ENCODE measurements around the gene KIAA0319L.

Gene KIAA0319L

DNA sequence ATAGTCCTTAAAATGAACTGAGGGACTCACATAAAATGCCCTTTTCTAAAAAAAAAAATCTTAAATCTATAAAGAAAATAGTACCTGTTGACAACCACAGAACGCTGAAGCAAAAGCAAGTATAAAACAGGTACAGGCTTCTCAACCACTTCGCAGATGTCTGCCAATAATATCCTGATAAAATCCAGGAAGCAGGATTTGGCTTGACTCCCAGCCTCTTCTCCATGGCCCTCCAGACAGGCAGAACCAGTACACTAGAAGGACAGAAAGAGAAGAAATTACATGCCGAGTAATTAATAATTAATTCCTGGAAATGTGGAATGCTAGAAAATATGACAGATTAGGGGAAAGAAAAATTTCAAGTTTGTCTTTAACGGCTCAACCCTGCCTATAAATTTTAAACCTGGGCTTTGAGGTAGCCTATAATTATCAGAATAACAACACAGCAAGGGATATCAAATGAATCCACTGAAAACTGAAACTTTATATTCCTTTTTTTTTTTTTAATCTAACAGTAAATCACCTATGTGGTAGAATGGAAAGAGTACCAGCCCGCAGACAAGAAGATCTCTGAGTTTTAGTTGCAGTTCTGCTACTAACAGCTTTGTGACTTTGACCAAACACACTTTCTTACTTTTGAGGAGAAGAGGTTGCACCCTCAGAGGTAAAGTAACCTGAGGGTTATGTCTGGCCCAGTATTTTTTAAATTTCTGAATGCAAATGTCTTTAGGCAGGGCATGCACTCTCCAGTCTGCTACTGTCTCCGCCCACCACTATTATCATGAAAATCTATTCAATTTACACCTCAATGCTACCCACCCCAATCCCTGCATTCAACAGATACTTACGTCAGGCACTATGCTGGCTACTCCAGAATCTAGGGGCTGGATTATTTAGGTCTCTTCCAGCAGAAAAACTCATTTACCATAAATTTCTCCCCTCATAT lies 2.7 kb downstream of the KIAA0319L start:
- no peak for TF ChIP-seq POLR2A (IDR thresholded peaks at IDR 0.05; ENCODE audit: low read length)
- no peak for TF ChIP-seq GATA1 (IDR thresholded peaks at IDR 0.05; ENCODE audit: low read depth, low read length)
- DNase-seq: no peak

DNA sequence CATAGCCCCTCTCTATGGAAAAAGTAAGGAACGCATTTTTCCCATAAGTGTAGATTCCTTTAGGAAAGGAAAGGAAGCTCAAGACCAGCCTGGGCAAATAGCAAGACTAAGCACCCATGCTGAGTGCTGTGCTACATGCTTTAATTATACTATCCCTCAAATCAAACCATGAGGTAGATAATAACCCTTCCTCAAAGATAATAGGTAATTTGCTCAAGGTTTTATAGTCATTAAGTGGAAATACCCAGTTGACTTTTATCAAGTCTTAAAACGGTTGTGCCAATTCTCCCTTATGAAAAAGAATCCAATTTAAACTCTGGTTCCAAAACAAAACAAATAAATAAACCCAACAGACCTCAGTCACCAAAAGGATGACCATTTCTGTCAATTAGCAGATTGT lies 3.4 kb downstream of the KIAA0319L start:
- DNase-seq: no peak
- no peak for TF ChIP-seq POLR2A (IDR thresholded peaks at IDR 0.05; ENCODE audit: low read length)
- TF ChIP-seq GATA1 (IDR thresholded peaks at IDR 0.05; ENCODE audit: low read depth, low read length): no peak

DNA sequence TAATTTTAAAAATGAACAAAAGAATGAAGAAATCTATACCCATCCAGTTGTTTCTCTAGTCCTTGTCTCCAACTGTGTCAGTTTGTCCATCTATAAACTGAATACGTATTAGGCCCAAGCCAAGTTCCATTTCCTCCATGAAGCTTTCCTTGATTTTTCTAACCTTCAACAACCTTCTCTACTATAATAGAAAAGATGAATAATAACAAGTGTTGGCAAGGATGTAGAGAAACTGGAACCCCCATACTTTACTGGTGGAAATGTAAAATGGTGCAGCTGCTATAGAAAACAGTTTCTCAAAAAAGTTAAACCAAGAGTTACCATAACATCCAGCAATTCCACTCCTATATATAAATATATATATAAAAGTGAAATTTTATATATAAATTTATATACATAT lies 10.6 kb downstream of the KIAA0319L start:
- no peak for DNase-seq
- no peak for TF ChIP-seq GATA1 (IDR thresholded peaks at IDR 0.05; ENCODE audit: low read depth, low read length)
- no peak for TF ChIP-seq POLR2A (IDR thresholded peaks at IDR 0.05; ENCODE audit: low read length)

DNA sequence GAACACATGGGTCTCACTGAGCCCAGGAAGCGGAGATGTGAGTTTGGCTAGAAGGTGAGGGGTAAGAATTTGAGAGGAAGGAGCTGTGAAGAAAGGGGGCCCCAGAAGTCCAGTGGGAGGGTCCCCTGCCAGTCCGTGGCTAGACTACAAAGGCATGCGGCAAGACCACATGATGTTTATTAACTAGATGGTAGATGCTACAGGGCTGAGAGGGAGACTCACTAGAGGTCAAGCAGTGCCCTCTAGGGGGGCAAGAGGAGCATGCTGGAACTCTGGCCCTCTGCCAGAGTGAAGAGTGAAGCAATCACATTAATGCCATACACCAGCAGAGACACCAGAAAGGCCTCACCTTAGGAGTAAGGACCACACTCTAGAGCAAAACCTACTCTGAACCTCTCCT lies 12.2 kb downstream of the KIAA0319L start:
- TF ChIP-seq POLR2A (IDR thresholded peaks at IDR 0.05; ENCODE audit: low read length) (no peak), GATA1 (IDR thresholded peaks at IDR 0.05; ENCODE audit: low read depth, low read length) (no peak)
- DNase-seq: peak; percentile 91 to 92

DNA sequence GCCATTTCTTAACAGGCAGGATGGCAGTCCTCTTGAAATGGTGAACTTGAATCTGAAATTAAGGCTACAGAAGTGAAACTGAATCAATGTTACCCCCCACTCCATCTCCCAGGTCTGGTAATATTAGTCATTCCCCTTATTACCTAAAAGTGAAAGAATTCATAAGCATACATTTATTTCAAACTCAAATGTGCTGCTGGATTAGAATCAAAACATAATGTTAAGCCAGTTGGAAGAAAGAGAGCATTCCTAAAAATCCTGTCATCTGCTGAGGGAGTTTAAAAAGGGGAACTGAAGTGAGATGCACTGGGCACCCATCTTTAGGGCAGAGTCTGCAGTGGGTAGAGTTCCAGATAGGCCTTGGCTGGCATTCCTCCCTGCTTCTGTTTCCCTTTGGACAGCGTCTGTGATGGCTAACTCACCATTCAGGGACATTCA lies 17.4 kb downstream of the KIAA0319L start:
- DNase-seq: no peak
- no peak for TF ChIP-seq GATA1 (IDR thresholded peaks at IDR 0.05; ENCODE audit: low read depth, low read length)
- no peak for TF ChIP-seq POLR2A (IDR thresholded peaks at IDR 0.05; ENCODE audit: low read length)

DNA sequence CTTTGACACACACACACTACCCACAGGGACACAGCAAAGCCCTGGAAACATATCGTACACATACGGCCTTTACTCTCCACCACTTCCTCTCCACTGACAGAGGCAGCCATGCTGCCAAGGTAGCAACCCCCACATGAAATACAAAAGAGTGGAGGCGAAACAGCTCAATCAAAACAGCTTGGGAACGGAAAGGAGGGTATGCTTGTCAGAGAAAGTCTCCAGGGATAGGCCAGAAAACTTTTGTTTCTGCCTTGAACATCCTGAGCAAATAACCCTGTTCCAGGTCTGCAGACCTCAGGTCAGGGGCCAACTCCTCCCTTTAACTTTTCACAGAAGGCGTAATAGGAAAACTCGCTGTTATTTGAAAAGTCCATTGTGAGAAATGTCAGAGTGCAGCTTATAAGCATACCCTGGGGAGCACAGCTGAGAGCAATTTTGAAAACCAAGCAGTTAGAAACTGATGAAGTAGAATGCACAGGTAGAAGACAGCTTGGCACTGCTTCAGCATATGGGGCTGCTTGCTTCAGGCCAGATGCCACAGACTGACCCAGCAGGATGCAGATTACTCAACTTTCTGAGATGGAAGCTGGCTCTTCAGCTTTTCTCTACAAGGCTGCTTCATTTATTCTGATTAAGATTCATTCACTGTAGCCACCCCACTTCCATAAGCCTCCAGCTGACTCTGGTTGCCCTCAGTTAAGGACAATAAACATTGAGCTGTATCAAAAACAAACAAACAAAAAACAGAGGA lies 18.0 kb downstream of the KIAA0319L start:
- DNase-seq: no peak
- TF ChIP-seq POLR2A (IDR thresholded peaks at IDR 0.05; ENCODE audit: low read length) (no peak), GATA1 (IDR thresholded peaks at IDR 0.05; ENCODE audit: low read depth, low read length) (no peak)

DNA sequence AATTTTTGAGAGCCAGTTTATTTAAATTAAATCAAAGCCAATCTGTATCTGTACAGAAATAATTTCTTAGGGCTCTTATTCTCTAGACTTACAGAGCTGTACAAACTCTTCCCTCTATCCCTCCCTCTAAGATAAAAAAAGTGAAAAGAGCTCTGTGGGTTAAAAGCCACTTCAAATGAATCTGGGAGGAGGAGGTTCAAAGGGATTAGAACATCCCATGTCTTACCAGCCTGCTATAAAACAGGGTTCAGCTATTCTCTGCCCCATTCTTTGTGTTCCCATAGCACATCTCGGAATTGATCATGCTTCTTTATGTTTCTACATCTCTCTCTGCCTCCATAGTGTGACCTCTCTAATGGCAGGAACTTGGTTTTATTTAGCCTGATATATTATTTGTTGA lies 19.4 kb downstream of the KIAA0319L start:
- DNase-seq: no peak
- TF ChIP-seq POLR2A (IDR thresholded peaks at IDR 0.05; ENCODE audit: low read length) (no peak), GATA1 (IDR thresholded peaks at IDR 0.05; ENCODE audit: low read depth, low read length) (no peak)

DNA sequence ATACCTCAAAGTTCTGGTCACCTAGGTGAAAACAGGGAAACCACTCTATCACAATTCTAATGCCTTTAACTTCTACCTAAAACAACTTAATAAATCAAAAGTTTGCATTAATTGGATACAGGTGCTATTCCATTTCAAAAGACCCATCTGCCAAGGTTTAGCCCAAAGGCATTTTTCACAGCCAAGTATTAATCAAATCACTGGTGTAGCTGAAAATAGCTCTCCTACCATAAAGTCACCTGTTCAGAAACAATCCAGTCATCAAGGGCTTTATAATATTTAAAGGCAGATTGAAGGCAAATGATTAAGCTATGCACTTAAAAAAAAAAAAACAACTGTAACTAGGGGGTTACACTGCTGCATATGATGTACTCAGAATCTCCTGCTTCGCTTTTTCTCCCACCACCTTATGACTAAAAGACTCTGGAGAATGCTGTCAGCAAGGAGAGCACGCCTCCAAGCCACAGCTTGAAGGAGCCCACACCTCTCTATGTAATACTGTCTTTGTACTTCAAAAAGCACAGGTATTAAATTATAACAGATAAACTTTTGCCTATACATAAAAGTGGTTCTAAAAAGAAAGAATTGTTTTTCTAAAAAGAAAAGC lies 20.5 kb downstream of the KIAA0319L start:
- DNase-seq: no peak
- no peak for TF ChIP-seq GATA1 (IDR thresholded peaks at IDR 0.05; ENCODE audit: low read depth, low read length)
- no peak for TF ChIP-seq POLR2A (IDR thresholded peaks at IDR 0.05; ENCODE audit: low read length)

DNA sequence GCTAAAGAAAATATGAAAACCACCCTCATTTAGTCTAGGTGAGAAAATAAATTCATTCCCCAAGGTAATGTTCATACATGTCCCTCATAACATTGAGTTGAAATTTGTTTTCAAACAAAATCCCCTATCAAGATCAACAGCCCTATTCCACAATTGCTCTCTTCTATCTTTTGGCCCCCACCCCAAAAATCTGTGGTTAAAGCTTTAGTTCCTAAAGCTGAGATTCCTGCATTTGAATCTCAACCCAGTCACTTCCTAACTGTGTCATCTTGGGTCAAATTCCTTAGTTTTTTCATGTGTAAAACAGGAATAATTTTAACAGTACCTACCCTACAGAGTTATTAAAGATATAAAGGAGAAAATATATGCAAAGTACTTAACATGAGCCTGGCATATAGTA lies 22.0 kb downstream of the KIAA0319L start:
- no peak for TF ChIP-seq GATA1 (IDR thresholded peaks at IDR 0.05; ENCODE audit: low read depth, low read length)
- no peak for TF ChIP-seq POLR2A (IDR thresholded peaks at IDR 0.05; ENCODE audit: low read length)
- DNase-seq: no peak

DNA sequence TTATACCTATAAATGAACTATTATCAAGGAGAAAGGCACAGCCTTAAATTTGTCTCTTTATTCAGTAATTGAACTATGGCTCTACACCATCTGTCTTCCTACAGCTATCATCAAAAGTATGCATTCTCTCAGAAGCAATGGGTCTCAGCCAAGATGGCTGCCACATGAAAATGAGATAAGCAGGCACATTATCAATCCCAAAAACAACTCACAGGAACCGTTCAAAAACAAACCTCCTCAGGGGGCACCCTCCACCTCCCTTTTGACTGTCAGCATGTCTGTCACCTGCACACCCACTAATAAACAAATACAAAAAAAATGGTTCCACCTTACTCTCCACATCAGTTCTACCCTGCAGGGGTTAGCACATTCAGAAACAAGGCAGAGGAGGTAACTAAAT lies 23.6 kb downstream of the KIAA0319L start:
- DNase-seq: peak; percentile 68 to 90
- TF ChIP-seq POLR2A (IDR thresholded peaks at IDR 0.05; ENCODE audit: low read length) (no peak), GATA1 (IDR thresholded peaks at IDR 0.05; ENCODE audit: low read depth, low read length) (no peak)

DNA sequence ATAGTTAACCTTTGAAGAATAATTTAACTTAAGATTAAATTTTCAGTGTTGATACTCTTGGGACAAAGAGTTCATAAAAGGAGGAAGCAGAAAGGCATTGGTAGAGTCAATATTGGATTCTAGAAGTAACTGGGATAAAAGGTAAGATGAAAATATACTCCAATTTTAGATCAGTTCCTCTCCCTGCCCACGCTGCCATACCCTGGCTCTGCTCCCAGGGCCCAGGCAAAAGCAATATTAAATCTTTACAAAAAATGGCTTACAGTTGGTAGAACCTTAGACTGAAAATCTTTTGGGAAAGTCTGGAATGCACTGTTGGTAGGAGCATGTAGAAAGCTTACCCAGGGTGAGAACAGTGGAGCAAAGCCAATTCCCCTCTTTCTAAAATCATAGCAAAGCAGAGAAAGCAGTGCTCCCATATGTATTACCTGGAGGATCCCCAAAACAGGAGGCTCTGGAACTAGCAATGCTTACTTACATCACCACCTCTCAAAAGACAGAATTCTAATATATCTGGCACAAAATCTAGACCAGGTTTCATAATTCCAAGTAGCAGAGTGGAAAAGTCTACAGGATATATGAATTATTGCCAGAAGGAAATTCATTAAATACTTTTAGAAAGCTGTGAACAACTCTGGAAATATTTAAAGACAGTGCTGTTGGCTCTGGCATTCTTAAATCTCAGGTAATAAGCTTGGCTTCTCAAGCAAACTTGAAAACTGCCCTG lies 24.5 kb downstream of the KIAA0319L start:
- TF ChIP-seq POLR2A (IDR thresholded peaks at IDR 0.05; ENCODE audit: low read length) (no peak), GATA1 (IDR thresholded peaks at IDR 0.05; ENCODE audit: low read depth, low read length) (no peak)

DNA sequence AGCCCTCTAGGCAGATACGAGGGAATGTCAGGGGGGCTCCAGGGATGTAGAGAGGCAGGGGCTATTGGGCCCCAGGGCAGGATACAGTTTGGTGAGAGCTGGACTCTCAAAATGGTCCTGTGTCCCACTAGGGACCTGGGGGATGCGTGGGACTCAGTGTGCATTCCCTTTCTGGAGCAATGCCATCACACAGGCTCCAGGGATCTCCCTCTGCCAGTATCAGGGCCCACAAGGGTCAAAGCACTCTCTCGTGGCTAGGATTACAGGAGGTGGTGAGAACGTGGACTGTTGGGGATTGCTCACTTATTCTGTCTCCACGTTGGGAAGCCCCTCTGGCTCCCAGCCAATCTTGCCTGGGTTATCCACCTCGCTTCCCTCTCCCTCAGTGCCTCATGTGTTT lies 25.8 kb downstream of the KIAA0319L start:
- DNase-seq: no peak
- TF ChIP-seq POLR2A (IDR thresholded peaks at IDR 0.05; ENCODE audit: low read length) (no peak), GATA1 (IDR thresholded peaks at IDR 0.05; ENCODE audit: low read depth, low read length) (no peak)

More for the DNA sequence above, 24.5 kb downstream of the KIAA0319L start:
- no peak for DNase-seq

DNA sequence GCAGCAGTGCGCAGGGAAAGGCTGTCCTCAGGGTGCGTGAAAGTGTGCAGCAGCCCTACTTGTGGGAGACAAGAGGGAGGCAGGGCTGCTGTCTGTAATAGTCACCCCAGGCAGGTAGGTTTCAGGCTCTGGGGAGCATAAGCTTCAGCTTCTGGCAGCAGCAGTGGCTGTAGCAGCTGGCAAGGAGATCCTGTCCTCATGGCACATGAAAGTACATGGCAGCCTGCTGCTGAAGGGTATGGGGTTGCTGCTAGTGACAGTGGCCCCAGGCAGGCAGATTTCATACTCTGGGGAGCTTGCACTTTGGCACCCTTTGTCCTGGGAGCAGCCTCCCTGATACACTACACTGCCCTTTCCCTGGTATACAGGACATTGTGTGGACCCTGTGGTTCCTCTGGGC lies 26.3 kb downstream of the KIAA0319L start:
- TF ChIP-seq GATA1 (IDR thresholded peaks at IDR 0.05; ENCODE audit: low read depth, low read length) (no peak), POLR2A (IDR thresholded peaks at IDR 0.05; ENCODE audit: low read length) (no peak)
- DNase-seq: no peak

Data from erythroblast (primary cell).